OCI-LY1 (cell line): ENCODE measurements around the gene ARRDC5.
A peak's percentile ranks its signal among the peaks of the same experiment; 100 is the strongest.

Experiments
- H2AFZ ChIP-seq: fragments of 200-600 bp; sonication (generic), shearing (Covaris generic); 2 replicates; pipeline ENCODE4 v1.6.0; 2014; ENCODE audit warnings: antibody characterized with exemption, mild to moderate bottlenecking, low read length
- H3F3A ChIP-seq: fragments of 200-600 bp; sonication (generic), shearing (Covaris generic); 2 replicates; pipeline ENCODE4 v1.6.0; 2014; ENCODE audit warnings: mild to moderate bottlenecking, antibody characterized with exemption, low read length, moderate library complexity; ENCODE audit not compliant: insufficient read depth
- H3K27ac ChIP-seq: fragments of 200-600 bp; sonication (generic); 2 replicates; pipeline ENCODE4 v1.5.1; 2014; ENCODE audit warnings: low read length, mixed run types, mild to moderate bottlenecking, low read depth; ENCODE audit not compliant: poor library complexity, severe bottlenecking
- H3K27me3 ChIP-seq: fragments of 200-600 bp; sonication (generic); 2 replicates; pipeline ENCODE4 v1.6.0; 2014; ENCODE audit warnings: antibody characterized with exemption, mild to moderate bottlenecking, low read length, moderate library complexity; ENCODE audit not compliant: insufficient read depth
- H3K36me3 ChIP-seq: fragments of 200-600 bp; sonication (generic); 2 replicates; pipeline ENCODE4 v1.6.1; 2014; ENCODE audit warnings: mild to moderate bottlenecking, antibody characterized with exemption, low read length, moderate library complexity, mixed read lengths; ENCODE audit not compliant: insufficient read depth
- H3K4me1 ChIP-seq: fragments of 200-600 bp; sonication (generic); 2 replicates; pipeline ENCODE4 v1.5.1; 2014; ENCODE audit warnings: mild to moderate bottlenecking, low read length, moderate library complexity; ENCODE audit not compliant: insufficient read depth, severe bottlenecking
- H3K4me2 ChIP-seq: fragments of 200-600 bp; sonication (generic), shearing (Covaris generic); 2 replicates; pipeline ENCODE4 v1.6.1; 2014; ENCODE audit warnings: low read length
- H3K4me3 ChIP-seq: fragments of 200-600 bp; sonication (generic); 2 replicates; pipeline ENCODE4 v1.5.1; 2014; ENCODE audit warnings: low read length, low read depth, mild to moderate bottlenecking, mixed read lengths; ENCODE audit not compliant: poor library complexity, severe bottlenecking
- H3K79me2 ChIP-seq: fragments of 200-600 bp; shearing (Covaris generic); 2 replicates; pipeline ENCODE4 v1.6.1; 2016; ENCODE audit warnings: mixed run types, low read length, mixed read lengths; ENCODE audit not compliant: insufficient read depth
- H3K9ac ChIP-seq: fragments of 200-600 bp; sonication (generic), shearing (Covaris generic); 2 replicates; pipeline ENCODE4 v1.6.1; 2014; ENCODE audit warnings: mild to moderate bottlenecking, low read length, mixed read lengths
- H3K9me2 ChIP-seq: fragments of 200-600 bp; sonication (generic), shearing (Covaris generic); 2 replicates; pipeline ENCODE4 v1.6.1; 2014; ENCODE audit warnings: low read depth, mild to moderate bottlenecking, low read length, mixed read lengths
- H3K9me3 ChIP-seq: fragments of 200-600 bp; shearing (Covaris generic); 2 replicates; pipeline ENCODE4 v1.6.1; 2014; ENCODE audit warnings: low read length, mixed read lengths
- H4K20me1 ChIP-seq: fragments of 200-600 bp; sonication (generic), shearing (Covaris generic); 2 replicates; pipeline ENCODE4 v1.6.0; 2016; ENCODE audit warnings: mild to moderate bottlenecking, low read length; ENCODE audit not compliant: insufficient read depth
- CTCF ChIP-seq: fragments of 200-600 bp; sonication (generic), shearing (Covaris generic); IDR thresholded peaks from 2 replicates; pipeline ENCODE4 v1.5.1; 2017; ENCODE audit warnings: mild to moderate bottlenecking, antibody characterized with exemption, low read length, moderate library complexity, mixed read lengths
- EZH2 ChIP-seq: fragments of 200-600 bp; sonication (generic), shearing (Covaris generic); IDR thresholded peaks from 2 replicates; pipeline ENCODE4 v1.8.0; 2017; ENCODE audit warnings: borderline replicate concordance, mixed run types, mild to moderate bottlenecking, antibody characterized with exemption, low read length, moderate library complexity, mixed read lengths

ARRDC5 gene

GRCh38 chr19:4909897-4910593, 7.3 kb upstream of the ARRDC5 start:
- Histone ChIP-seq H3K4me1 (peaks cover 40% of the 10 kb centered on the region), H3K27ac (peak overlapping the region; percentile 75), H3F3A (0 out of 2 replicates have a peak, but pooled peaks cover 3% of the 10 kb centered on the region), H3K27me3 (no peaks in the 10 kb centered on the region), H3K9me2 (no peaks in the 10 kb centered on the region), H3K36me3 (peaks cover 46% of the 10 kb centered on the region), H4K20me1 (no peaks in the 10 kb centered on the region), H3K79me2 (peaks cover 45% of the 10 kb centered on the region), H3K9me3 (no peaks in the 10 kb centered on the region), H2AFZ (no peak overlapping the region), H3K4me2 (peak overlapping the region; percentile 90), H3K4me3 (peak overlapping the region; percentile 76), H3K9ac (peak overlapping the region; percentile 84)
- no peak for TF ChIP-seq EZH2
- TF ChIP-seq CTCF = no peak

DNA sequence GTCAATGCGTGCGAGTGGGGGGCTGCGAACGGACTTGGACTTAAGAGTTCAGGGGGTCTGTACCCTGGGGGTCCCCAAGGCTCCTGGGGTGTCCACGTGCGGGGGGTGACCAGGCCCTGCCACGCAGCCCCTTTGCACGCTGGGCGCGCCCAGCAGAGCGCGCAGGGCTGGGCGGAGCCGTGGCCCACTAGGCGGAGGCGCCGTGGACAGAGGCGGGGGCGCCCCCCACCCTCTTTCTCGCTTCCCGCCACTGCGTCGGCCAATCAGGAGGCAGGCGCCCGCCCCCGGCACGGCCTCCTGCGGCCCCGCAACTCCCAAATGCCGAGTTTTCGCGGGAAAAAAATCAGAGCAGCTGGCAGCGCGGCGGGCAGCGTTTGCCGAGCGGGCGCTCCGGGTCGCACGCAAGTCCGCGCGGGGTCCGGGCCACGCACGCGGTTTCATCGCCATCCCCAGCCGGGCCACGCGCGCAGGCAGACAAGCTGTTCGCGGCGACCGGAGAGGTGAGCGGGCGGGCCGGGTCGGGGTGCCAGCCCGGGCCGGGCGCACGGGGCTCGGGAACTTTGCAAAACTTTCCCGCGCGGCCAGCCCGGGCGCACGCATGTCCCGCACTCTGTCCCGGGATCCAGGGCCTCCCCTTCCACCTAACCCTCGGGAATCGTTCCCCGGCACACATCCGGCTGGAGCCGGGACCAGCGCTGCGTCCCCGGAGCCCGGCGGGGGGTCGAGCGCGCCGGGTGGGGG, 6.6 kb upstream of the ARRDC5 start, which contains the start of gene UHRF1:
UHRF1 (plus strand) TSS at position 346 of the 741 bp plus-strand sequence. CDS start 1,385 bp downstream, outside the sequence.
- no peaks in the 10 kb centered on the region for H3K27me3 ChIP-seq
- no peaks in the 10 kb centered on the region for H3K9me2 ChIP-seq
- peaks cover 39% of the 10 kb centered on the region for H3K36me3 ChIP-seq
- peak within 1 kb of the TSS; percentile 75 for H3K27ac ChIP-seq
- H3K9ac ChIP-seq = peak within 1 kb of the TSS; percentile 84
- peak within 1 kb of the TSS; percentile 90 for H3K4me2 ChIP-seq
- no peak for TF ChIP-seq EZH2
- H4K20me1 ChIP-seq = no peaks in the 10 kb centered on the region
- peak within 1 kb of the TSS; percentile 76 for H3K4me3 ChIP-seq
- no peak within 1 kb of the TSS for H2AFZ ChIP-seq
- 0 out of 2 replicates have a peak, but pooled peaks cover 3% of the 10 kb centered on the region for H3F3A ChIP-seq
- H3K9me3 ChIP-seq = no peaks in the 10 kb centered on the region
- H3K79me2 ChIP-seq = peaks cover 38% of the 10 kb centered on the region
- peaks cover 35% of the 10 kb centered on the region for H3K4me1 ChIP-seq

GRCh38 chr19:4908781-4909155, 6.1 kb upstream of the ARRDC5 start:
- Histone ChIP-seq H3K9me3 (no peaks in the 10 kb centered on the region), H3K4me2 (peak overlapping the region; percentile 60), H3K4me1 (peaks cover 35% of the 10 kb centered on the region), H3K27ac (no peak overlapping the region), H2AFZ (no peak overlapping the region), H3K79me2 (peaks cover 33% of the 10 kb centered on the region), H4K20me1 (no peaks in the 10 kb centered on the region), H3K27me3 (no peaks in the 10 kb centered on the region), H3F3A (0 out of 2 replicates have a peak, but pooled peaks cover 3% of the 10 kb centered on the region), H3K4me3 (peak overlapping the region; percentile 76), H3K9ac (peak overlapping the region; percentile 84; the same call in 1 of the 2 replicates), H3K36me3 (peaks cover 33% of the 10 kb centered on the region), H3K9me2 (no peaks in the 10 kb centered on the region)
- TF ChIP-seq CTCF = no peak
- TF ChIP-seq EZH2 = no peak
